Ovary (tissue), 9 donors: ENCODE results near the gene HTR1D. TPM values are rescaled to one million over a fixed set of nuclear protein-coding genes. Genes with fewer than 3 reads are reported as not detected.

Source experiments
- DNase-seq, 5 donors: peaks; one replicate each; pipeline ENCODE4 v3.0.0-alpha.2; 2019 to 2020
- H3K27ac ChIP-seq, 2 donors: fragments of 200-600 bp; one replicate each; pipeline versions ENCODE4 v1.5.1 to v1.8.0; 2019 to 2022
- H3K27me3 ChIP-seq: fragments of 200-600 bp; one replicate; pipeline ENCODE4 v1.8.0; 2022
- H3K36me3 ChIP-seq: fragments of 200-600 bp; sonication (generic); one replicate; pipeline ENCODE4 v1.5.1; 2019
- H3K4me1 ChIP-seq: one replicate; pipeline ENCODE4 v1.8.1; 2013; ENCODE audit warnings: mild to moderate bottlenecking, moderate library complexity; ENCODE audit not compliant: insufficient read depth
- H3K4me3 ChIP-seq: fragments of 200-600 bp; sonication (generic); one replicate; pipeline ENCODE4 v1.5.1; 2017
- H3K9me3 ChIP-seq, 2 donors: fragments of 200-600 bp in 1 of 2; sonication (generic) in 1 of 2; one replicate each; pipeline versions ENCODE4 v1.5.1 to v1.8.1; 2013 to 2019; ENCODE audit warnings: mild to moderate bottlenecking in 1 of 2, moderate library complexity in 1 of 2
- EP300 ChIP-seq: sonication (generic); formaldehyde crosslinking; IDR thresholded peaks from one replicate; pipeline ENCODE4 v1.6.1; 2017; ENCODE audit warnings: antibody characterized with exemption
- POLR2A ChIP-seq: fragments of 450-650 bp; IDR thresholded peaks from one replicate; pipeline ENCODE4 v1.6.1; 2017; ENCODE audit warnings: antibody characterized with exemption, mild to moderate bottlenecking, moderate library complexity
- WGBS, 3 donors: extraction: QIAGEN DNeasy Blood & Tissue Kit in 1 of 3; methylation state at CpG; one replicate each; pipeline versions ENCODE4 v1.1.5 to v1.1.7; 2013 to 2017; 5-methylcytosine and 5-hydroxymethylcytosine counted together
- intact Hi-C, 4 donors: fragments of 100-400 bp; cut with DNase I; formaldehyde crosslinking; loops; one replicate each; pipeline versions ENCODE4 v1.11.0 to v1.15.1; 2022 to 2023
- polyA plus RNA-seq, 2 donors: library from polyadenylated mRNA; stranded (reverse); fragments of 200-250 nt in 1 of 2; fragments of 350-450 nt in 1 of 2; fragmentation: Illumina TruSeq in 1 of 2; extraction: RNeasy Lipid Tissue Mini Kit (QIAGEN cat#74804) in 1 of 2; gene quantifications; one replicate each; pipeline ENCODE4 v1.2.3, GENCODE V29; 2013 to 2014
- total RNA-seq, 7 donors: library from RNA; depleted of rRNA in 2 of 7; stranded (reverse); fragments of >200 nt in 2 of 7; fragmentation: NEBNext Ultra II Directional in 3 of 7; extraction: Animal tissue kit (Norgen Biotek cat#: 25700) in 3 of 7; gene quantifications; one replicate each; pipeline versions ENCODE4 v1.1.0 to v1.2.4, GENCODE V29; 2016 to 2023
- TF ChIP-seq, protein P1 (sequence below), 3 donors: fragments of 450-650 bp in 2 of 3; fragments of 200-600 bp in 1 of 3; IDR thresholded peaks; one replicate each; pipeline versions ENCODE4 v1.5.1 to v1.8.0; 2016 to 2022; ENCODE audit warnings: antibody characterized with exemption in 3 of 3, mild to moderate bottlenecking in 1 of 3
- donor health status: DM: no; HTN: no; CAD: no; lungs with moderate emphysema.
- donor health status: DM: no; HTN: no; CAD: no.
- donor health status: Bipolar disorder and iron deficiency.
- donor health status: DM: yes; HTN: yes; CAD: no.
- donor health status: DM: no; HTN: no; CAD: no.
- donor health status: DM: yes; HTN: yes; CAD: no.

Gene HTR1D
- total and polyA plus RNA-seq, 9 donors: 0.05 to 0.80 (median 0.10) TPM; not detected in 5

DNA sequence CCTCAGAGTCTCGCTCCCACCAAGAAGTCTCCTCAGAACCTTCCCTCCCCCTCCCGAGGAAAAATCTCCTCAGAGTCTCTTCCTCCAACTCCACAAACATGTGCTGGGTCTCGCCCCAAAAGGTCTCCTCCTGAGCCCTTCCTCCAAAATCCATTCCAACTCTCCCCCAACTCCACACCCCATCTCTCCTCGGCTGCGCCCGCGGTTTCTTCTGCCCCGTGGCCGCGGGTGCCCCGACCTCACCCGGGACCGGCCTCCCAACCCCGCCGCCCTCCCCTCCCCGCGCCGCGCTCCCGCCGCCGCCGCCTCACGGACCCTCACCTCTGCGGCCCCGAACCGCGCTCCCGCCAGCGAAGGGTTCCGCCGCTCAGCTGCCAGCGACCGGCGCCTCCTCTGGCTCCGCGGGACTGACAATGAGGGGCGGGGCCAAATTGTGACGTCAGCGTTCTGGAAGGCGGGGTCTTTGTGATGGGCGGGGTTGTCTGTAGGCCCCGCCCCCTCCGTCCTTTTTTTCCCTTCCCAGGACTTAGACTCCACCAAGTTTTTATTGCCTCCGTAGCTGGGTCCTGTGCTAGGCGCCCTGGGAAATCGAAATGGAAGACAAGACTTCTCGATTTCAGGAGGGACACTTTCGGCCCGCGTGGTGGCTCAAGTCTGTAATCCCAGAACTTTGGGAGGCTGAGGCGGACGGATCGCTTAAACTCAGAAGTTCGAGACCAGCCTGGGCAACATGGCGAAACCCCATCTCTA is 48.7 kb downstream of the HTR1D start, which contains the start of gene LUZP1:
Gene LUZP1 (minus strand): TSS at position 412 of the 750 bp plus-strand sequence.
- Histone ChIP-seq H3K27ac (peak within 1 kb of the TSS; percentile 85 to 87), H3K4me1 (peaks cover 8% of the 10 kb centered on the region), H3K27me3 (no peaks in the 10 kb centered on the region), H3K36me3 (no peaks in the 10 kb centered on the region), H3K4me3 (peak within 1 kb of the TSS; percentile 78), H3K9me3 (no peaks in the 10 kb centered on the region)
- DNase-seq: peak; percentile 89 to 95 (median 94)
- intact Hi-C loops: loop anchor here in 1 of 4 donors (5.0 kb wide), 1 partner anchor 46 kb away; no protein-coding TSS in a partner anchor
- 6 to 9% (median 7%) methylated on average over 56 of the region's 56 CpGs for WGBS, 3 donors
- TF ChIP-seq POLR2A (peak; percentile 96), EP300 (no peak)
- TF ChIP-seq, protein P1, sequence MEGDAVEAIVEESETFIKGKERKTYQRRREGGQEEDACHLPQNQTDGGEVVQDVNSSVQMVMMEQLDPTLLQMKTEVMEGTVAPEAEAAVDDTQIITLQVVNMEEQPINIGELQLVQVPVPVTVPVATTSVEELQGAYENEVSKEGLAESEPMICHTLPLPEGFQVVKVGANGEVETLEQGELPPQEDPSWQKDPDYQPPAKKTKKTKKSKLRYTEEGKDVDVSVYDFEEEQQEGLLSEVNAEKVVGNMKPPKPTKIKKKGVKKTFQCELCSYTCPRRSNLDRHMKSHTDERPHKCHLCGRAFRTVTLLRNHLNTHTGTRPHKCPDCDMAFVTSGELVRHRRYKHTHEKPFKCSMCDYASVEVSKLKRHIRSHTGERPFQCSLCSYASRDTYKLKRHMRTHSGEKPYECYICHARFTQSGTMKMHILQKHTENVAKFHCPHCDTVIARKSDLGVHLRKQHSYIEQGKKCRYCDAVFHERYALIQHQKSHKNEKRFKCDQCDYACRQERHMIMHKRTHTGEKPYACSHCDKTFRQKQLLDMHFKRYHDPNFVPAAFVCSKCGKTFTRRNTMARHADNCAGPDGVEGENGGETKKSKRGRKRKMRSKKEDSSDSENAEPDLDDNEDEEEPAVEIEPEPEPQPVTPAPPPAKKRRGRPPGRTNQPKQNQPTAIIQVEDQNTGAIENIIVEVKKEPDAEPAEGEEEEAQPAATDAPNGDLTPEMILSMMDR (IDR thresholded peaks at IDR 0.05): no peak

DNA sequence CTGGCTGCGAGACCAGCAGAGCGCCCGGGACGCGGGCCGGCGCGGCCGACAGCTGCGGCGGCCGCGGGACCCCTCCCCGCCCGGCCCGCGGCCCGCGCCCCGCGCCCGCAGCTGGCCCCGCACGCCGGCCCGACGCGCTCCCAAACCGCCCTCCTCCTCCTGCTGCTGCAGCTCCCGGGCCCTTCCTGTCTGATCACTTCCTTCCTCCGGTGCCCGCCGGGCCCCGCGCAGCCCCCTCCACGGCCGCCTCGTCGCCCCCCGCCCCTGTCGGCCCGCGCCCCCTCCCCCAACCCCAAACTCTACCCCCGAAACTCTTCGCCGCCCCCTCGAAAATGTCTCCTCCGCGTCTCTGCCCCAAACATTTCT is 49.2 kb downstream of the HTR1D start:
- Histone ChIP-seq H3K4me3 (peak overlapping the region; percentile 78), H3K4me1 (peaks cover 8% of the 10 kb centered on the region), H3K27me3 (no peaks in the 10 kb centered on the region), H3K9me3 (no peaks in the 10 kb centered on the region), H3K36me3 (no peaks in the 10 kb centered on the region), H3K27ac (peak overlapping the region; percentile 85 to 87)
- no peak for TF ChIP-seq POLR2A
- TF ChIP-seq, protein P1 (IDR thresholded peaks at IDR 0.05): no peak
- TF ChIP-seq EP300: no peak
- DNase-seq: peak; percentile 28 to 56 (median 49)
- intact Hi-C loops: loop anchor here in 1 of 4 donors (5.0 kb wide), 1 partner anchor 46 kb away; no protein-coding TSS in a partner anchor
- 0 to 2% (median 1%) methylated on average over 12 to 49 of the region's 49 CpGs for WGBS, 3 donors

DNA sequence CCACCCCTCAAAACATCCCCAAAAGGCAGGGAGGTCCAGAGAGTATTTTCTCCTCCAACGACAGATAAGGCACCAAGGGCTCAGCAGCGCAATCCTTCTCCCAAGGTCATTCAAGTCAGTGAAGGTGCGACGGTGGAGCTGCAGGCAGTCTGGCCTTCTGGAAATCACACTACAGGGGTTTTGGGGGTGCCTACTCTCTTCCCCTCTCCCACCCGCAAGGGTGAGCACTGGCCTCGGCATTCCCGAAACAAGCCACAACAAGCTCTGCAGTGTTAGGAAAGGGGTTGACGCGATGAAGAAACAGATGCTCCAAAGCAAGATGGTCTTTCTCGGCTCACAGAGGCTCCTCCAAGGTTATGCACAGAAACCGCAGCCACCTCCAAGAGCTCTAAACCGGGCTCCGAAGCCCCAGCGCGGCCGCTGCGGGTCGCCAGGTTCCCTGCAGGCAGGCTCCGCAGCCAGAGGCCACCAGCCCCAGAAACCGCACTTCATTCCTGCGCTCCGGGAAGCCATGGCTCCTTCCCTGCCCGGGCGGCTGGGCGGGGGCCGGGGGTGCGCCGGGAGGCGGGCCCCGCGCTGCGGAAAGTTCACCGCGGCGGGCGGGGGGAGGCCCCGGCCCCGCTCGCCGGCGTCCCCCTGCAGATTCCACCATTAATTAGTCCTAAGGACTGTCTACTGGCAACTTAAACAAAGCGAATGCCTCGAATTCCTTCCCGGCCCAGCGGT is 49.8 kb downstream of the HTR1D start:
- peak; percentile 31 to 68 (median 53) for DNase-seq
- H3K4me1 ChIP-seq: peaks cover 8% of the 10 kb centered on the region
- intact Hi-C loops: loop anchor here in 1 of 4 donors (5.0 kb wide), 1 partner anchor 45 kb away; no protein-coding TSS in a partner anchor

DNA sequence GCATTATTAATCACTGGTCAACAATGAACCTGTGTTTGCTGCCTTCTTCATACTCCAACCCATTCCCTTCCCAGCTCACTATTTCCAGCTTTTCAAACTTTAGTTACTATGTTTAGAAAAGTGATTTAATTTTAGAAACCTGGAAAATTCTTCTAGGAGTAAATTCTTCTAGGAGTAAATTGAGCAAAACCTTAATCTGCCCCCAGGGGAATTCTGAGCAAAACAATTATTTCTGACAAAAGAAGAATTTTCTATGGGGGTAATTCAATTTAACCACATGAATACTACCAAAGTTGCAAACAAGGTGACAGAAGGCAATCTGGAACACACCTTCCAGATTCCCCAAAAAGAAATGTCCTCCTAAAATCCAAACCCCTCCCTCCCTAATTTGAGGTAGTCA is 50.4 kb downstream of the HTR1D start:
- H3K9me3 ChIP-seq: no peaks in the 10 kb centered on the region
- peak overlapping the region in 1 of 2 donors; percentile 85 for H3K27ac ChIP-seq
- no peak for TF ChIP-seq EP300
- TF ChIP-seq, protein P1 (IDR thresholded peaks at IDR 0.05): no peak
- no peak for TF ChIP-seq POLR2A
- intact Hi-C loops: loop anchor here in 1 of 4 donors (5.0 kb wide), 1 partner anchor 45 kb away; no protein-coding TSS in a partner anchor
- peak overlapping the region; percentile 78 for H3K4me3 ChIP-seq
- peaks cover 8% of the 10 kb centered on the region for H3K4me1 ChIP-seq
- no peaks in the 10 kb centered on the region for H3K36me3 ChIP-seq
- no peaks in the 10 kb centered on the region for H3K27me3 ChIP-seq
- DNase-seq: no peak

More for the DNA sequence above, 49.8 kb downstream of the HTR1D start:
- H3K27ac ChIP-seq: peak overlapping the region; percentile 85 to 87
- peak overlapping the region; percentile 78 for H3K4me3 ChIP-seq
- 0 to 1% (median 0%) methylated on average over 33 to 45 of the region's 45 CpGs for WGBS, 3 donors
- H3K27me3 ChIP-seq: no peaks in the 10 kb centered on the region
- TF ChIP-seq, protein P1 (IDR thresholded peaks at IDR 0.05): no peak
- TF ChIP-seq EP300: no peak
- H3K9me3 ChIP-seq: no peaks in the 10 kb centered on the region
- H3K36me3 ChIP-seq: no peaks in the 10 kb centered on the region
